K562 (cell line): ENCODE data around the gene MAP2K3. TPM values are rescaled to one million over a fixed set of nuclear protein-coding genes. Genes with fewer than 3 reads are reported as not detected.

Experiments used
- ATAC-seq: fragments of 200-7000 bp; cut with Tn5 transposase; 3 replicates; pipeline ENCODE4 v1.9.1; 2020; ENCODE audit warnings: moderate library complexity
- BruUV-seq: library from RNA; stranded (reverse); fragments of 400-500 nt; replicated peaks from 2 replicates; lab custom pipeline; 2021; lab: Mats Ljungman, UMichigan
- CTCF ChIA-PET: fragments of 300-600 bp; formaldehyde crosslinking; extraction: SDS; loops from one replicate; lab custom pipeline; 2021; ENCODE audit warnings: low intra/inter-chr PET ratio; lab: Yijun Ruan, JAX
- POLR2A ChIA-PET: fragments of 300-600, 350-650 bp; sonication (Branson Sonifier 250); formaldehyde crosslinking; extraction: SDS; loops from one replicate; lab custom pipeline; 2021; ENCODE audit warnings: antibody characterized with exemption, inconsistent platforms; lab: Yijun Ruan, JAX
- DNase-seq, 4 experiments: peaks; one replicate each; pipeline versions ENCODE4 v3.0.0 to v3.0.0-alpha.2; 2011 to 2018; ENCODE audit warnings: low spot score in 3 of 4, mixed read lengths in 3 of 4; ENCODE audit errors: extremely low read depth in 1 of 4
- FAIRE-seq: peaks from 2 replicates; lab custom pipeline; 2011; peaks lifted over from hg19 to GRCh38; lab: Jason Lieb, UNC
- H2AFZ ChIP-seq: 2 replicates; pipeline ENCODE4 v1.6.0; 2011; ENCODE audit warnings: low read depth, low read length, control low read depth, inconsistent platforms
- H3K27ac ChIP-seq: fragments of 200-600 bp; 3 replicates; pipeline ENCODE4 v1.8.0; 2011; ENCODE audit warnings: low read depth, mild to moderate bottlenecking, control low read depth, inconsistent platforms, low read length, moderate library complexity, mixed read lengths; ENCODE audit errors: extremely low read depth
- H3K27me3 ChIP-seq, 2 experiments: fragments of 300-600 bp in 1 of 2; 2 replicates in 1 of 2; 3 replicates in 1 of 2; pipeline versions ENCODE4 v1.6.0 to v1.8.0; 2011; ENCODE audit warnings: inconsistent platforms in 2 of 2, low read length in 2 of 2, mild to moderate bottlenecking in 1 of 2, mixed read lengths in 1 of 2, moderate library complexity in 1 of 2; ENCODE audit not compliant: control insufficient read depth in 2 of 2, insufficient read depth in 2 of 2
- H3K36me3 ChIP-seq: fragments of 300-600 bp; 3 replicates; pipeline ENCODE4 v1.8.0; 2011; ENCODE audit warnings: mild to moderate bottlenecking, low read length, inconsistent platforms; ENCODE audit not compliant: control insufficient read depth, insufficient read depth
- H3K4me1 ChIP-seq, 2 experiments: fragments of 200-600 bp in 1 of 2; replicated peaks in 1 of 2; 2 replicates in 1 of 2; 3 replicates in 1 of 2; pipeline versions ENCODE4 v1.5.1 to v1.8.0; 2011; ENCODE audit warnings: inconsistent platforms in 2 of 2, low read length in 2 of 2, mild to moderate bottlenecking in 1 of 2, mixed read lengths in 1 of 2, moderate library complexity in 1 of 2; ENCODE audit not compliant: control insufficient read depth in 2 of 2, insufficient read depth in 2 of 2
- H3K4me2 ChIP-seq: 2 replicates; pipeline ENCODE4 v1.6.1; 2011; ENCODE audit warnings: low read length, control low read depth, inconsistent platforms, mixed read lengths; ENCODE audit not compliant: insufficient read depth
- H3K4me3 ChIP-seq: fragments of 200-600 bp; sonication (generic), shearing (Covaris generic); 2 replicates; pipeline ENCODE4 v1.5.1; 2016; ENCODE audit warnings: control low read depth, inconsistent platforms
- H3K79me2 ChIP-seq: fragments of 200-600 bp; 3 replicates; pipeline ENCODE4 v1.8.0; 2011; ENCODE audit warnings: low read length, inconsistent platforms; ENCODE audit not compliant: control insufficient read depth, insufficient read depth
- H3K9ac ChIP-seq, 2 experiments: 2 replicates each; pipeline versions ENCODE4 v1.6.0 to v1.6.1; 2011; ENCODE audit warnings: low read depth in 2 of 2, low read length in 2 of 2, control low read depth in 1 of 2, inconsistent platforms in 1 of 2, mild to moderate bottlenecking in 1 of 2, mixed read lengths in 1 of 2; ENCODE audit not compliant: insufficient read depth in 1 of 2
- H3K9me1 ChIP-seq: one replicate; pipeline ENCODE4 v1.6.0; 2011; ENCODE audit warnings: inconsistent platforms, mild to moderate bottlenecking, low read length, moderate library complexity; ENCODE audit not compliant: control insufficient read depth, insufficient read depth
- H3K9me3 ChIP-seq: replicated peaks from 2 replicates; pipeline ENCODE4 v1.5.1; 2011; ENCODE audit warnings: low read depth, low read length, inconsistent platforms; ENCODE audit not compliant: control insufficient read depth, insufficient read depth
- H4K20me1 ChIP-seq: replicated peaks from 2 replicates; pipeline ENCODE4 v1.6.1; 2011; ENCODE audit warnings: low read length, inconsistent platforms, mixed read lengths; ENCODE audit not compliant: control insufficient read depth, insufficient read depth
- ARID3B ChIP-seq: fragments of 250-450 bp; sonication (Bioruptor Pico); IDR thresholded peaks from 2 replicates; pipeline ENCODE4 v1.4.0; 2020; ENCODE audit warnings: borderline replicate concordance
- BCOR ChIP-seq: fragments of 450-650 bp; IDR thresholded peaks from 2 replicates; pipeline ENCODE4 v1.6.1; 2016
- GTF2A2 ChIP-seq: IDR thresholded peaks from 2 replicates; pipeline ENCODE4 v1.6.1; 2016; ENCODE audit warnings: mild to moderate bottlenecking, missing genetic modification characterization, missing compliant biosample characterization
- GTF2F1 ChIP-seq: IDR thresholded peaks from 2 replicates; pipeline ENCODE4 v1.6.1; 2011; ENCODE audit warnings: low read depth, low read length, improper control_type of control experiment
- HDAC6 ChIP-seq: IDR thresholded peaks from 2 replicates; pipeline ENCODE4 v1.6.1; 2012; ENCODE audit warnings: low read depth, mild to moderate bottlenecking, control low read depth, inconsistent platforms, low read length, moderate library complexity
- HIVEP1 ChIP-seq: fragments of 250-450 bp; sonication (Bioruptor Pico); IDR thresholded peaks from 2 replicates; pipeline ENCODE4 v1.4.0; 2020; ENCODE audit warnings: mild to moderate bottlenecking
- MCM7 ChIP-seq, 2 experiments: fragments of 450-650 bp; IDR thresholded peaks; 2 replicates each; pipeline ENCODE4 v1.6.1; 2016 to 2018
- MTA2 ChIP-seq: fragments of 450-650 bp; IDR thresholded peaks from 2 replicates; pipeline ENCODE4 v1.6.1; 2016; ENCODE audit warnings: low read depth
- SAFB2 ChIP-seq: fragments of 200-400 bp; formaldehyde crosslinking; IDR thresholded peaks from 2 replicates; pipeline ENCODE4 v1.6.1; 2018; ENCODE audit warnings: borderline replicate concordance, low read length, low read depth, moderate library complexity; ENCODE audit not compliant: severe bottlenecking
- SIN3A ChIP-seq, 2 experiments: fragments of 150-350 bp in 1 of 2; IDR thresholded peaks; 2 replicates each; pipeline ENCODE4 v1.6.1; 2011 to 2016; ENCODE audit warnings: borderline replicate concordance in 2 of 2, low read depth in 2 of 2, low read length in 2 of 2, mild to moderate bottlenecking in 2 of 2, moderate library complexity in 2 of 2; ENCODE audit not compliant: control insufficient read depth in 1 of 2
- ZBTB11 ChIP-seq, 3 experiments: fragments of 200-800 bp in 1 of 3; fragments of 250-450 bp in 1 of 3; fragments of 450-650 bp in 1 of 3; sonication (Bioruptor Pico) in 1 of 3; sonication (Bioruptor generic) in 1 of 3; formaldehyde crosslinking in 1 of 3; IDR thresholded peaks; 2 replicates each; pipeline versions ENCODE4 v1.6.1 to v1.8.0; 2016 to 2022; ENCODE audit warnings: mild to moderate bottlenecking in 2 of 3, missing genetic modification characterization in 2 of 3, missing compliant biosample characterization in 1 of 3, moderate library complexity in 1 of 3
- ZNF282 ChIP-seq: sonication (generic); formaldehyde crosslinking; IDR thresholded peaks from 2 replicates; pipeline ENCODE4 v1.8.1; 2023; ENCODE audit warnings: missing genetic modification reagents
- ZNF764 ChIP-seq: fragments of 250-450 bp; sonication (Bioruptor Pico); IDR thresholded peaks from 2 replicates; pipeline ENCODE4 v1.4.0; 2020; ENCODE audit warnings: low read depth, mild to moderate bottlenecking, moderate library complexity
- ZNF77 ChIP-seq: fragments of 250-450 bp; sonication (Bioruptor Pico); IDR thresholded peaks from 2 replicates; pipeline ENCODE4 v1.5.0; 2020
- ZNF79 ChIP-seq: fragments of 250-450 bp; sonication (Bioruptor Pico); IDR thresholded peaks from 2 replicates; pipeline ENCODE4 v1.4.0; 2020; ENCODE audit warnings: low read depth, mild to moderate bottlenecking, moderate library complexity
- WGBS: fragments of 100-300 bp; shearing (Covaris generic); methylation state at CpG from one replicate; pipeline ENCODE4 v1.1.6; 2016; ENCODE audit warnings: low coverage, mixed read lengths; ENCODE audit not compliant: insufficient coverage; ENCODE audit errors: missing lambda C conversion rate; 5-methylcytosine and 5-hydroxymethylcytosine counted together
- in situ Hi-C: fragments of 300-500 bp; cut with MboI; formaldehyde crosslinking; loops from 4 replicates; pipeline ENCODE4 v1.15.0; 2018; ENCODE audit warnings: inconsistent platforms, mixed read lengths
- intact Hi-C: fragments of 100-400 bp; cut with micrococcal nuclease; formaldehyde crosslinking; loops from 2 replicates; pipeline ENCODE4 v1.14.2; 2022
- polyA plus RNA-seq, 8 experiments: library from polyadenylated mRNA; depleted of rRNA in 4 of 8; stranded (reverse) in 5 of 8; unstranded in 3 of 8; fragments of >200 nt; fragmentation: Nextera tagmentation in 2 of 8; fragmentation: Illumina TruSeq in 1 of 8; extraction: Ambion mirVana in 2 of 8; extraction: Trizol in 1 of 8; gene quantifications; 2 replicates each; pipeline versions ENCODE4 v1.2.1 to v1.2.3, GENCODE V29; 2011 to 2014; ENCODE audit warnings: inconsistent platforms in 1 of 8, missing spikeins in 1 of 8
- total RNA-seq, 7 experiments: library from RNA; depleted of rRNA in 6 of 7; stranded (reverse); fragments of >200 nt in 6 of 7; fragmentation: Illumina TruSeq in 2 of 7; extraction: Trizol in 2 of 7; gene quantifications; 2 replicates each; pipeline versions ENCODE4 v1.2.1 to v1.2.3, GENCODE V29; 2011 to 2021; ENCODE audit warnings: low replicate concordance in 1 of 7
- TF ChIP-seq, protein P1 (sequence below): fragments of 250-450 bp; sonication (Bioruptor Pico); IDR thresholded peaks from 2 replicates; pipeline ENCODE4 v1.4.0; 2020

The MAP2K3 gene
- total and polyA plus RNA-seq, 9 of the 15 experiments (the other 6 are each of a cell fraction or from before 2014, with no cell fraction given): 0.18 to 14.8 (median 3.5) TPM

- ATAC-seq (peak; percentile 13; the same call in 2 of the 3 replicates), FAIRE-seq (no peak), DNase-seq (no peak)
- ChIA-PET POLR2A (interaction anchor here (1.3 kb wide), 1 partner anchor 10 kb away, joined by 4 read pairs; no protein-coding TSS in a partner anchor), CTCF (no interaction called here)
- in situ Hi-C loops: no loop called here
- Histone ChIP-seq H3K4me3 (no peak overlapping the region), H3K4me1 (peaks cover 6 to 15% of the 10 kb centered on the region in 2 experiments; a peak in 4 of 5 replicates), H3K4me2 (no peak overlapping the region), H3K36me3 (no peaks in the 10 kb centered on the region), H3K27me3 (no peaks in the 10 kb centered on the region), H3K79me2 (no peaks in the 10 kb centered on the region), H3K27ac (no peak overlapping the region), H3K9me3 (no peaks in the 10 kb centered on the region), H3K9ac (no peak overlapping the region), H4K20me1 (peaks cover 10% of the 10 kb centered on the region), H3K9me1 (peaks cover 4% of the 10 kb centered on the region), H2AFZ (no peak overlapping the region)
- intact Hi-C loops: no loop called here
- BruUV-seq: no TSS peak
- WGBS: 47% methylated on average over 6 of the region's 7 CpGs
- no peak for TF ChIP-seq ZBTB11 (CRISPR knock-in tag; IDR thresholded peaks at IDR 0.05)
- TF ChIP-seq GTF2F1: no peak
- no peak for TF ChIP-seq ZNF79
- no peak for TF ChIP-seq HDAC6
- no peak for TF ChIP-seq ZNF282 (CRISPR knock-in tag)
- TF ChIP-seq SIN3A (IDR thresholded peaks at IDR 0.05; ENCODE audit: borderline replicate concordance in 2 of 2, control insufficient read depth in 1 of 2, low read depth in 2 of 2, low read length in 2 of 2): no peak
- no peak for TF ChIP-seq HIVEP1 (CRISPR knock-in tag)
- no peak for TF ChIP-seq BCOR
- TF ChIP-seq ZNF77 (CRISPR knock-in tag): no peak
- no peak for TF ChIP-seq MTA2
- TF ChIP-seq ARID3B (CRISPR knock-in tag): no peak
- TF ChIP-seq GTF2A2 (tag): no peak
- TF ChIP-seq, protein P1, sequence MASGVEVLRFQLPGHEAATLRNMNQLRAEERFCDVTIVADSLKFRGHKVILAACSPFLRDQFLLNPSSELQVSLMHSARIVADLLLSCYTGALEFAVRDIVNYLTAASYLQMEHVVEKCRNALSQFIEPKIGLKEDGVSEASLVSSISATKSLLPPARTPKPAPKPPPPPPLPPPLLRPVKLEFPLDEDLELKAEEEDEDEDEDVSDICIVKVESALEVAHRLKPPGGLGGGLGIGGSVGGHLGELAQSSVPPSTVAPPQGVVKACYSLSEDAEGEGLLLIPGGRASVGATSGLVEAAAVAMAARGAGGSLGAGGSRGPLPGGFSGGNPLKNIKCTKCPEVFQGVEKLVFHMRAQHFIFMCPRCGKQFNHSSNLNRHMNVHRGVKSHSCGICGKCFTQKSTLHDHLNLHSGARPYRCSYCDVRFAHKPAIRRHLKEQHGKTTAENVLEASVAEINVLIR: no peak
- TF ChIP-seq SAFB2: no peak
- TF ChIP-seq ZNF764: no peak
- TF ChIP-seq MCM7 (IDR thresholded peaks at IDR 0.05): no peak
Observed at GRCh38 chr17:21249920-21250703, 34.4 kb upstream of the MAP2K3 start.
